Breast epithelium (tissue), 4 donors: Measurements from ENCODE around the gene RNASE11. TPM values are rescaled to one million over a fixed set of nuclear protein-coding genes. Genes with fewer than 3 reads are reported as not detected.

Source experiments
- DNase-seq, 2 donors: peaks; one replicate each; pipeline ENCODE4 v3.0.0-alpha.2; 2019; ENCODE audit warnings: low spot score in 2 of 2
- H3K27ac ChIP-seq, 2 donors: fragments of 200-600 bp; sonication (generic) in 1 of 2; one replicate each; pipeline ENCODE4 v1.5.1; 2016 to 2019; ENCODE audit warnings: mild to moderate bottlenecking in 1 of 2
- H3K27me3 ChIP-seq, 2 donors: fragments of 200-600 bp; sonication (generic) in 1 of 2; one replicate each; pipeline versions ENCODE4 v1.5.1 to v1.6.0; 2017 to 2019; ENCODE audit warnings: control low read depth in 1 of 2, mild to moderate bottlenecking in 1 of 2
- H3K36me3 ChIP-seq: fragments of 200-600 bp; one replicate; pipeline ENCODE4 v1.5.1; 2019
- H3K4me1 ChIP-seq, 2 donors: fragments of 200-600 bp; sonication (generic); one replicate each; pipeline ENCODE4 v1.5.1; 2016 to 2019; ENCODE audit warnings: control low read depth in 1 of 2
- H3K4me3 ChIP-seq, 3 donors: fragments of 200-600 bp; sonication (generic); 1 replicate in 2 of 3; 2 replicates in 1 of 3; pipeline ENCODE4 v1.5.1; 2016 to 2019; ENCODE audit warnings: mild to moderate bottlenecking in 3 of 3, moderate library complexity in 2 of 3
- H3K9me3 ChIP-seq, 2 donors: fragments of 200-600 bp; sonication (generic) in 1 of 2; one replicate each; pipeline ENCODE4 v1.5.1; 2016 to 2019; ENCODE audit warnings: control low read depth in 1 of 2
- POLR2A ChIP-seq: fragments of 450-650 bp; IDR thresholded peaks from one replicate; pipeline ENCODE4 v1.6.1; 2016; ENCODE audit warnings: antibody characterized with exemption, mild to moderate bottlenecking, moderate library complexity
- POLR2AphosphoS5 ChIP-seq, 3 donors: sonication (generic); formaldehyde crosslinking; IDR thresholded peaks; one replicate each; pipeline ENCODE4 v1.6.1; 2017; ENCODE audit warnings: antibody characterized with exemption in 3 of 3
- intact Hi-C: fragments of 100-400 bp; cut with DNase I; formaldehyde crosslinking; loops from one replicate; pipeline ENCODE4 v1.15.1; 2023; ENCODE audit warnings: low total_unique reads
- total RNA-seq, 3 donors: library from RNA; depleted of rRNA; stranded (reverse); fragments of >200 nt; gene quantifications; one replicate each; pipeline ENCODE4 v1.1.0, GENCODE V29; 2016
- TF ChIP-seq, protein P1 (sequence below), 3 donors: fragments of 450-650 bp; IDR thresholded peaks; one replicate each; pipeline ENCODE4 v1.5.1; 2016 to 2017; ENCODE audit warnings: antibody characterized with exemption in 3 of 3, mild to moderate bottlenecking in 3 of 3, moderate library complexity in 3 of 3

RNASE11 gene
- total RNA-seq, 3 donors from 2014 or later, result not detected

DNA sequence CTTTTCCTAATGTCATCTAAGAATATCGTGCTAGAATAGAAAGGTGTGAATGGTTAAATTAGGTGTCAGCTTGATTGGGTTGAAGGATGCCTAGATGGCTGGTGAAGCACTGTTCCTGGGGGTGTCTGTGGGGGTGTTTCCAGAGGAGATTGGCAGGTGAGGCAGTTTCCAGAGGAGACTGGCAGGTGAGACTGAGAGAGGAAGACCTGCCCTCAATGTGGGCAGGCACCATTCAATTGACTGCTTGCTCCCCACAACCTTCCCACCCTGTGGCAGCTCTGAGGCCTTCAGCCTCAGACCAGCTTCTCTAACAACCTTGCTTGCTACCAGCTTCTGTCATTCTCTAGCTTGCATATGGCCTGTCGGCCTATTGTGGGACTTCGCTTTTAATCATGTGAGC is 36.2 kb downstream of the RNASE11 start:
- intact Hi-C loops, result no loop called here
- no peak overlapping the region for H3K4me3 ChIP-seq

DNA sequence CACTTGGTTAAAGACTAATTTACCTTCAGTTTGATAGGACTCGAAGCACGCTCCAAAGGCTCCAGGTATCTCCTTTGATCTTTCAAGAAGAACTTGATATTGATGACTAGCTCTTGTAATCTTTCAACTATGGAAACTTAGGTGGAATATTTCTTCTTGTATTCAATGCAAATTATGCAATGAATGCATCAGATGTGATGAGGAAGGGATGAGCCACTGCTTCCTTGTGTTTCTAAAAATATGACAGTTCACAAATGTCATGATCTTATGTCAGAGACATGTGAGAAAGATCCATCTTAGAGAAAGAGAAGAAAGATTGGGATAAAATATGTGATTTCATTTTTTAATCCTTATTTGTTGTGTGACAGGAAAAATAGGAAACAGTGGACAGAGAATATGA is 36.9 kb downstream of the RNASE11 start:
- no peaks in the 10 kb centered on the region for H3K4me1 ChIP-seq
- H3K36me3 ChIP-seq, result no peaks in the 10 kb centered on the region
- H3K9me3 ChIP-seq, result no peaks in the 10 kb centered on the region
- intact Hi-C loops, result no loop called here
- H3K27me3 ChIP-seq, result peaks cover 0 to 5% of the 10 kb centered on the region in 2 donors
- H3K4me3 ChIP-seq, result no peak overlapping the region
- no peak overlapping the region for H3K27ac ChIP-seq
- DNase-seq, result no peak
- no peak for TF ChIP-seq POLR2AphosphoS5 (IDR thresholded peaks at IDR 0.05)
- TF ChIP-seq POLR2A, result no peak
- TF ChIP-seq, protein P1, sequence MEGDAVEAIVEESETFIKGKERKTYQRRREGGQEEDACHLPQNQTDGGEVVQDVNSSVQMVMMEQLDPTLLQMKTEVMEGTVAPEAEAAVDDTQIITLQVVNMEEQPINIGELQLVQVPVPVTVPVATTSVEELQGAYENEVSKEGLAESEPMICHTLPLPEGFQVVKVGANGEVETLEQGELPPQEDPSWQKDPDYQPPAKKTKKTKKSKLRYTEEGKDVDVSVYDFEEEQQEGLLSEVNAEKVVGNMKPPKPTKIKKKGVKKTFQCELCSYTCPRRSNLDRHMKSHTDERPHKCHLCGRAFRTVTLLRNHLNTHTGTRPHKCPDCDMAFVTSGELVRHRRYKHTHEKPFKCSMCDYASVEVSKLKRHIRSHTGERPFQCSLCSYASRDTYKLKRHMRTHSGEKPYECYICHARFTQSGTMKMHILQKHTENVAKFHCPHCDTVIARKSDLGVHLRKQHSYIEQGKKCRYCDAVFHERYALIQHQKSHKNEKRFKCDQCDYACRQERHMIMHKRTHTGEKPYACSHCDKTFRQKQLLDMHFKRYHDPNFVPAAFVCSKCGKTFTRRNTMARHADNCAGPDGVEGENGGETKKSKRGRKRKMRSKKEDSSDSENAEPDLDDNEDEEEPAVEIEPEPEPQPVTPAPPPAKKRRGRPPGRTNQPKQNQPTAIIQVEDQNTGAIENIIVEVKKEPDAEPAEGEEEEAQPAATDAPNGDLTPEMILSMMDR (IDR thresholded peaks at IDR 0.05), result no peak

More for the DNA sequence above, 36.2 kb downstream of the RNASE11 start:
- no peaks in the 10 kb centered on the region for H3K4me1 ChIP-seq
- no peaks in the 10 kb centered on the region for H3K9me3 ChIP-seq
- H3K27ac ChIP-seq, result no peak overlapping the region
- no peak for TF ChIP-seq POLR2AphosphoS5 (IDR thresholded peaks at IDR 0.05)
- TF ChIP-seq, protein P1 (IDR thresholded peaks at IDR 0.05), result no peak
- TF ChIP-seq POLR2A, result no peak
- H3K27me3 ChIP-seq, result peaks cover 0 to 5% of the 10 kb centered on the region in 2 donors
- no peaks in the 10 kb centered on the region for H3K36me3 ChIP-seq
- DNase-seq, result no peak

DNA sequence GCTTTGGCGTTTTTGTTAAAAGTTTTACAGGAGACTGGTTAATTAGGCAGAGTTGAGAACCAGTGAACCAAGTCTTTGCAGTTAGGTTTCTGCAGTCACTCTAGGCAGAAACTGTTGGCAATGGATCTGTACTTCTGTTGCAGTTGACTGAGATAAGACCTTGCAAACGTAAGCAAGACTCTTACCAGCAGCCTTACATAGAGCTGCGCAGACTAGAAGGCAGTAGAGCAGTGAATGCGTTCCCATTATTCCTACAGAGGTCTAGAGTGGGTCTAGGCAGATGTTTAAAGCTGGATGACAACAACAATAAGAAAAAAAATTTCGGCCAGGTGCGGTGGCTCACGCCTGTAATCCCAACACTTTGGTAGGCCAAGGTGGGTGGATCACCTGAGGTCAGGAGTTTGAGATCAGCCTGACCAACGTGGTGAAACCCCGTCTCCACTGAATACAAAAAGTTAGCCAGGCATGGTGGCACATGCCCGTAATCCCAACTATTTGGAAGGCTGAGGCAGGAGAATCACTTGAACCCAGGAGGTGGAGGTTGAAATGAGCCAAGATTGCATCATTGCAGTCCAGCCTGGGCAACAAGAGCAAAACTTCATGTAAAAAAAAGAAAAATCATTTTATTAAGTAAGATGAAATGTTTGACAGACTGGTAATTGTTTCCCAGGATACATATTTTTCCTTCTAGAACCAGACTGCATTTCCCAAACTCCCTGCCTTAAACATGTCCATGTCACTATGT is 39.2 kb downstream of the RNASE11 start:
- Histone ChIP-seq H3K4me3 (no peak overlapping the region), H3K36me3 (no peaks in the 10 kb centered on the region), H3K27ac (no peak overlapping the region), H3K9me3 (no peaks in the 10 kb centered on the region), H3K4me1 (no peaks in the 10 kb centered on the region), H3K27me3 (peaks cover 0 to 5% of the 10 kb centered on the region in 2 donors)
- TF ChIP-seq POLR2AphosphoS5 (IDR thresholded peaks at IDR 0.05), result no peak
- TF ChIP-seq POLR2A, result no peak
- TF ChIP-seq, protein P1 (IDR thresholded peaks at IDR 0.05), result no peak
- no peak for DNase-seq
- intact Hi-C loops, result no loop called here

DNA sequence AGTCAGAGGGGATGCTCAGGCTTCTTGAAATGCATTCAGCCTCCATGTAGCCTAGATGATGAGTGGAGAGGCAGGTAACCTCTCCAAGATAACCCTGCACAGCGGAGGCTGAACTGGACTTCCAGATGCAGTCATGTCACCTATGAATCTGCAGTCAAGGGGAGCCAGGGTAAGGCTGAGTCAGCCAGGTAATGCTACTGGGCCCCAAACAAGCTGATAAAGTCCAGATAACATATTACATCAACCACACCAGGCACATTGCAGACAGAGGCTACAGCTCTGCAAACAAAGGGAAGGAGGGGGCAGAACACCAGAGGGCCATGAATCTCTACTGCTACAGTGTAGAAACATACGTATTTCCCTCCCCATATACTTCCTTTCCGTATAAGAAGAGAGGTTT is 40.9 kb downstream of the RNASE11 start:
- no peak overlapping the region for H3K4me3 ChIP-seq
- H3K36me3 ChIP-seq, result no peaks in the 10 kb centered on the region
- TF ChIP-seq, protein P1 (IDR thresholded peaks at IDR 0.05), result no peak
- TF ChIP-seq POLR2A, result no peak
- TF ChIP-seq POLR2AphosphoS5 (IDR thresholded peaks at IDR 0.05), result no peak
- intact Hi-C loops, result no loop called here
- H3K4me1 ChIP-seq, result no peaks in the 10 kb centered on the region
- DNase-seq, result no peak
- H3K27me3 ChIP-seq, result peaks cover 0 to 5% of the 10 kb centered on the region in 2 donors
- H3K9me3 ChIP-seq, result no peaks in the 10 kb centered on the region
- no peak overlapping the region for H3K27ac ChIP-seq

DNA sequence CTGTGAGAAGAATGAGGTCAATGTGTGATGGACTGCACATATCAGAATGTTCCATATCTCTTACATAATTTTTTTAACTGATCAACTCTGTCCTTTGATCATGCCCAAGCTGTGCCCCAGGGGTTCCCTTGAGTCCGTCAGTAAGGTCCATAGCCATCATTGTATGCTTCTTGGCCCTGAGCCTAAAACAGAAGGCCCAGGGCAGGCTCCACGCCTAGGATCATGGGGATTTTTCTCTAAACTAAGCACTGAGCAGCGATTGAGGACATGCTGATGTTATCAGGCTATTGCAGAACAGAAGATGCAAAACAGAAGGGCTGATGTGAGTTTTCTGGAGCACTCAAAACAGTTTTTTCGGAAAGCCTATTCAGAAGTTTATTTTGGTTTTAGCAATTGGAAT is 47.9 kb downstream of the RNASE11 start:
- H3K4me1 ChIP-seq, result no peaks in the 10 kb centered on the region
- intact Hi-C loops, result no loop called here
- DNase-seq, result no peak

More for the DNA sequence above, 47.9 kb downstream of the RNASE11 start:
- no peaks in the 10 kb centered on the region for H3K9me3 ChIP-seq
- TF ChIP-seq POLR2A (no peak), POLR2AphosphoS5 (IDR thresholded peaks at IDR 0.05) (no peak)
- TF ChIP-seq, protein P1 (IDR thresholded peaks at IDR 0.05), result no peak
- H3K27me3 ChIP-seq, result no peaks in the 10 kb centered on the region
- no peak overlapping the region for H3K27ac ChIP-seq
- H3K36me3 ChIP-seq, result no peaks in the 10 kb centered on the region
- no peak overlapping the region for H3K4me3 ChIP-seq
